Measurements from ENCODE around the gene SESN3.

Gene SESN3

GRCh38 chr11:95165638-95166037 is 65.4 kb downstream of the SESN3 start:
- Histone ChIP-seq H3K4me3 (ENCODE audit: low read depth, low read length) (no peak overlapping the region), H3K27ac (ENCODE audit: low read depth, low read length) (no peak overlapping the region), H3K4me1 (ENCODE audit: control insufficient read depth, insufficient read depth, low read length) (peaks cover 25% of the 10 kb centered on the region), H3K36me3 (ENCODE audit: control insufficient read depth, insufficient read depth, low read length) (no peaks in the 10 kb centered on the region), H3K9me3 (ENCODE audit: control insufficient read depth, insufficient read depth, low read length) (no peaks in the 10 kb centered on the region), H3K27me3 (ENCODE audit: control insufficient read depth, insufficient read depth, low read length) (no peaks in the 10 kb centered on the region), H3K9ac (ENCODE audit: low read depth, low read length) (no peak overlapping the region)

- Histone ChIP-seq H3K9me3 (ENCODE audit: control insufficient read depth, insufficient read depth, low read length) (no peaks in the 10 kb centered on the region), H3K9ac (ENCODE audit: low read depth, low read length) (no peak overlapping the region), H3K4me3 (ENCODE audit: low read depth, low read length) (no peak overlapping the region), H3K4me1 (ENCODE audit: control insufficient read depth, insufficient read depth, low read length) (peaks cover 10% of the 10 kb centered on the region), H3K27me3 (ENCODE audit: control insufficient read depth, insufficient read depth, low read length) (no peaks in the 10 kb centered on the region), H3K36me3 (ENCODE audit: control insufficient read depth, insufficient read depth, low read length) (no peaks in the 10 kb centered on the region), H3K27ac (ENCODE audit: low read depth, low read length) (no peak overlapping the region)
Observed at GRCh38 chr11:95163106-95163505, 67.9 kb downstream of the SESN3 start.

- H3K27me3 ChIP-seq (ENCODE audit: control insufficient read depth, insufficient read depth, low read length) = no peaks in the 10 kb centered on the region
- H3K4me1 ChIP-seq (ENCODE audit: control insufficient read depth, insufficient read depth, low read length) = peaks cover 4% of the 10 kb centered on the region; the same call in 1 of the 2 replicates
- no peak overlapping the region for H3K27ac ChIP-seq (ENCODE audit: low read depth, low read length)
- no peak overlapping the region for H3K4me3 ChIP-seq (ENCODE audit: low read depth, low read length)
- no peaks in the 10 kb centered on the region for H3K36me3 ChIP-seq (ENCODE audit: control insufficient read depth, insufficient read depth, low read length)
- H3K9ac ChIP-seq (ENCODE audit: low read depth, low read length) = no peak overlapping the region
- no peaks in the 10 kb centered on the region for H3K9me3 ChIP-seq (ENCODE audit: control insufficient read depth, insufficient read depth, low read length)
Observed at GRCh38 chr11:95161248-95161647, 69.8 kb downstream of the SESN3 start.

GRCh38 chr11:95157824-95158223 is 73.2 kb downstream of the SESN3 start:
- Histone ChIP-seq H3K9me3 (ENCODE audit: control insufficient read depth, insufficient read depth, low read length) (no peaks in the 10 kb centered on the region), H3K27ac (ENCODE audit: low read depth, low read length) (no peak overlapping the region), H3K4me1 (ENCODE audit: control insufficient read depth, insufficient read depth, low read length) (peaks cover 4% of the 10 kb centered on the region; the same call in 1 of the 2 replicates), H3K4me3 (ENCODE audit: low read depth, low read length) (no peak overlapping the region), H3K27me3 (ENCODE audit: control insufficient read depth, insufficient read depth, low read length) (no peaks in the 10 kb centered on the region), H3K36me3 (ENCODE audit: control insufficient read depth, insufficient read depth, low read length) (no peaks in the 10 kb centered on the region), H3K9ac (ENCODE audit: low read depth, low read length) (no peak overlapping the region)

- peaks cover 4% of the 10 kb centered on the region; the same call in 1 of the 2 replicates for H3K4me1 ChIP-seq (ENCODE audit: control insufficient read depth, insufficient read depth, low read length)
- H3K36me3 ChIP-seq (ENCODE audit: control insufficient read depth, insufficient read depth, low read length) = no peaks in the 10 kb centered on the region
- no peaks in the 10 kb centered on the region for H3K27me3 ChIP-seq (ENCODE audit: control insufficient read depth, insufficient read depth, low read length)
- H3K9me3 ChIP-seq (ENCODE audit: control insufficient read depth, insufficient read depth, low read length) = no peaks in the 10 kb centered on the region
- H3K9ac ChIP-seq (ENCODE audit: low read depth, low read length) = no peak overlapping the region
- no peak overlapping the region for H3K4me3 ChIP-seq (ENCODE audit: low read depth, low read length)
- H3K27ac ChIP-seq (ENCODE audit: low read depth, low read length) = no peak overlapping the region
Observed at GRCh38 chr11:95156916-95157541, 74.0 kb downstream of the SESN3 start.

- peaks cover 4% of the 10 kb centered on the region; the same call in 1 of the 2 replicates for H3K4me1 ChIP-seq (ENCODE audit: control insufficient read depth, insufficient read depth, low read length)
Observed at GRCh38 chr11:95156133-95156721, 74.8 kb downstream of the SESN3 start.

GRCh38 chr11:95155385-95155784 is 75.6 kb downstream of the SESN3 start:
- H3K27me3 ChIP-seq (ENCODE audit: control insufficient read depth, insufficient read depth, low read length) = peaks cover 9% of the 10 kb centered on the region
- no peaks in the 10 kb centered on the region for H3K9me3 ChIP-seq (ENCODE audit: control insufficient read depth, insufficient read depth, low read length)
- no peak overlapping the region for H3K9ac ChIP-seq (ENCODE audit: low read depth, low read length)
- no peaks in the 10 kb centered on the region for H3K36me3 ChIP-seq (ENCODE audit: control insufficient read depth, insufficient read depth, low read length)
- no peak overlapping the region for H3K4me3 ChIP-seq (ENCODE audit: low read depth, low read length)
- no peak overlapping the region for H3K27ac ChIP-seq (ENCODE audit: low read depth, low read length)
- H3K4me1 ChIP-seq (ENCODE audit: control insufficient read depth, insufficient read depth, low read length) = peaks cover 3% of the 10 kb centered on the region; the same call in 1 of the 2 replicates

More at GRCh38 chr11:95156133-95156721, 74.8 kb downstream of the SESN3 start:
- no peak overlapping the region for H3K9ac ChIP-seq (ENCODE audit: low read depth, low read length)
- H3K9me3 ChIP-seq (ENCODE audit: control insufficient read depth, insufficient read depth, low read length) = no peaks in the 10 kb centered on the region
- H3K4me3 ChIP-seq (ENCODE audit: low read depth, low read length) = no peak overlapping the region
- H3K36me3 ChIP-seq (ENCODE audit: control insufficient read depth, insufficient read depth, low read length) = no peaks in the 10 kb centered on the region
- H3K27me3 ChIP-seq (ENCODE audit: control insufficient read depth, insufficient read depth, low read length) = peaks cover under 1% of the 10 kb centered on the region; the same call in 1 of the 2 replicates
- no peak overlapping the region for H3K27ac ChIP-seq (ENCODE audit: low read depth, low read length)

GRCh38 chr11:95154514-95154913 is 76.5 kb downstream of the SESN3 start:
- Histone ChIP-seq H3K9me3 (ENCODE audit: control insufficient read depth, insufficient read depth, low read length) (no peaks in the 10 kb centered on the region), H3K27me3 (ENCODE audit: control insufficient read depth, insufficient read depth, low read length) (peaks cover 18% of the 10 kb centered on the region), H3K36me3 (ENCODE audit: control insufficient read depth, insufficient read depth, low read length) (no peaks in the 10 kb centered on the region), H3K27ac (ENCODE audit: low read depth, low read length) (no peak overlapping the region), H3K4me3 (ENCODE audit: low read depth, low read length) (no peak overlapping the region), H3K4me1 (ENCODE audit: control insufficient read depth, insufficient read depth, low read length) (no peaks in the 10 kb centered on the region), H3K9ac (ENCODE audit: low read depth, low read length) (no peak overlapping the region)

GRCh38 chr11:95153857-95154246 is 77.2 kb downstream of the SESN3 start:
- H3K9ac ChIP-seq (ENCODE audit: low read depth, low read length) = no peak overlapping the region
- peaks cover 24% of the 10 kb centered on the region for H3K27me3 ChIP-seq (ENCODE audit: control insufficient read depth, insufficient read depth, low read length)
- H3K9me3 ChIP-seq (ENCODE audit: control insufficient read depth, insufficient read depth, low read length) = no peaks in the 10 kb centered on the region
- no peaks in the 10 kb centered on the region for H3K4me1 ChIP-seq (ENCODE audit: control insufficient read depth, insufficient read depth, low read length)
- no peaks in the 10 kb centered on the region for H3K36me3 ChIP-seq (ENCODE audit: control insufficient read depth, insufficient read depth, low read length)
- H3K4me3 ChIP-seq (ENCODE audit: low read depth, low read length) = no peak overlapping the region
- H3K27ac ChIP-seq (ENCODE audit: low read depth, low read length) = no peak overlapping the region

GRCh38 chr11:95152876-95153856 is 77.8 kb downstream of the SESN3 start:
- Histone ChIP-seq H3K27me3 (ENCODE audit: control insufficient read depth, insufficient read depth, low read length) (peaks cover 31% of the 10 kb centered on the region), H3K4me3 (ENCODE audit: low read depth, low read length) (no peak overlapping the region), H3K9me3 (ENCODE audit: control insufficient read depth, insufficient read depth, low read length) (no peaks in the 10 kb centered on the region), H3K36me3 (ENCODE audit: control insufficient read depth, insufficient read depth, low read length) (no peaks in the 10 kb centered on the region), H3K27ac (ENCODE audit: low read depth, low read length) (no peak overlapping the region), H3K9ac (ENCODE audit: low read depth, low read length) (no peak overlapping the region), H3K4me1 (ENCODE audit: control insufficient read depth, insufficient read depth, low read length) (no peaks in the 10 kb centered on the region)

Measured in HUES48 (cell line).